GM12878 (cell line): ENCODE measurements around the gene SIK3.

Experiments used
- CBX3 ChIP-seq: fragments of 200-600 bp; sonication (generic); IDR thresholded peaks from 2 replicates; pipeline ENCODE4 v1.6.1; 2016; ENCODE audit warnings: low read depth, borderline replicate concordance
- JUNB ChIP-seq: IDR thresholded peaks from 2 replicates; pipeline ENCODE4 v1.6.1; 2016; ENCODE audit warnings: antibody characterized with exemption, mild to moderate bottlenecking
- POLR2AphosphoS5 ChIP-seq: IDR thresholded peaks from 2 replicates; pipeline ENCODE4 v1.6.1; 2011; ENCODE audit warnings: mild to moderate bottlenecking, low read length, inconsistent platforms
- SIN3A ChIP-seq: IDR thresholded peaks from 2 replicates; pipeline ENCODE4 v1.6.1; 2012; ENCODE audit warnings: low read depth, low read length, improper control_type of control experiment
- SRF ChIP-seq, 2 experiments: IDR thresholded peaks; 2 replicates each; pipeline ENCODE4 v1.6.1; 2011; ENCODE audit warnings: low read depth in 2 of 2, low read length in 2 of 2, mild to moderate bottlenecking in 1 of 2, moderate library complexity in 1 of 2
- SUPT20H ChIP-seq: IDR thresholded peaks from 2 replicates; pipeline ENCODE4 v1.6.1; 2011; ENCODE audit warnings: low read depth, mild to moderate bottlenecking, low read length, moderate library complexity, borderline replicate concordance; ENCODE audit not compliant: control insufficient read depth
- TBL1XR1 ChIP-seq: IDR thresholded peaks from 2 replicates; pipeline ENCODE4 v1.6.1; 2012; ENCODE audit warnings: low read depth, low read length, improper control_type of control experiment
- TF ChIP-seq, protein P1 (sequence below): IDR thresholded peaks from 2 replicates; pipeline ENCODE4 v1.6.1; 2012; ENCODE audit warnings: low read depth, low read length, improper control_type of control experiment
- TF ChIP-seq, protein P2 (sequence below), 3 experiments: IDR thresholded peaks in 2 of 3; conservative IDR thresholded peaks in 1 of 3; 2 replicates each; pipeline ENCODE4 v1.5.1; 2011; ENCODE audit warnings: low read depth in 3 of 3, low read length in 3 of 3, mild to moderate bottlenecking in 3 of 3, control low read depth in 2 of 3, moderate library complexity in 2 of 3, inconsistent platforms in 1 of 3, mixed read lengths in 1 of 3; ENCODE audit not compliant: control insufficient read depth in 2 of 3, insufficient read depth in 1 of 3; ENCODE audit errors: extremely low read depth in 1 of 3
- TF ChIP-seq, protein P3 (sequence below): IDR thresholded peaks from 2 replicates; pipeline ENCODE4 v1.6.1; 2012; ENCODE audit warnings: improper control_type of control experiment, low read depth, low read length; ENCODE audit not compliant: insufficient replicate concordance
- TF ChIP-seq, protein P4 (sequence below): fragments of 450-650 bp; IDR thresholded peaks from 2 replicates; pipeline ENCODE4 v1.6.1; 2017; ENCODE audit warnings: mild to moderate bottlenecking, low read depth, inconsistent platforms; ENCODE audit not compliant: poor library complexity, severe bottlenecking
- TF ChIP-seq, protein P5 (sequence below): fragments of 450-650 bp; conservative IDR thresholded peaks from 2 replicates; pipeline ENCODE4 v1.6.1; 2017; ENCODE audit warnings: mild to moderate bottlenecking, moderate library complexity

DNA sequence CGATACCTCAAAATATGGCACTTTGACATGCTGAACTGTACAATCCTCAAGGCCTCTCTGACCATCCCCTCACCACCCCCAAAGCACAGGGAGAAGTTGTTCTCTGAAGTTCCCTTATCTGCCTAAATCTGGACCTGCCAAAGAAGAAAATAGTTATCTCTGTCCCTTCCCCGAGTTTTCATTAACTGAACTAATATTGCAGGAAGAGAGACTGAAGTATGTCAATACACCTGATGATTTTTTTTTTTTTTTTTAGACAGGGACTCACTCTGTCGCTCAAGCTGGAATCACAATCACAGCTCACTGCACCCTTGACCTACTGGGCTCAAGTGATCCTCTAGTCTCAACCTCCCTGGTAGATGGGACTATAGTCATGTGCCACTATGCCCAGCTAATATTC lies 75.0 kb downstream of the SIK3 start:
- no peak for TF ChIP-seq POLR2AphosphoS5
- TF ChIP-seq, protein P1, sequence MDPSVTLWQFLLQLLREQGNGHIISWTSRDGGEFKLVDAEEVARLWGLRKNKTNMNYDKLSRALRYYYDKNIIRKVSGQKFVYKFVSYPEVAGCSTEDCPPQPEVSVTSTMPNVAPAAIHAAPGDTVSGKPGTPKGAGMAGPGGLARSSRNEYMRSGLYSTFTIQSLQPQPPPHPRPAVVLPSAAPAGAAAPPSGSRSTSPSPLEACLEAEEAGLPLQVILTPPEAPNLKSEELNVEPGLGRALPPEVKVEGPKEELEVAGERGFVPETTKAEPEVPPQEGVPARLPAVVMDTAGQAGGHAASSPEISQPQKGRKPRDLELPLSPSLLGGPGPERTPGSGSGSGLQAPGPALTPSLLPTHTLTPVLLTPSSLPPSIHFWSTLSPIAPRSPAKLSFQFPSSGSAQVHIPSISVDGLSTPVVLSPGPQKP, result no peak
- TF ChIP-seq SIN3A, result no peak
- TF ChIP-seq, protein P2, sequence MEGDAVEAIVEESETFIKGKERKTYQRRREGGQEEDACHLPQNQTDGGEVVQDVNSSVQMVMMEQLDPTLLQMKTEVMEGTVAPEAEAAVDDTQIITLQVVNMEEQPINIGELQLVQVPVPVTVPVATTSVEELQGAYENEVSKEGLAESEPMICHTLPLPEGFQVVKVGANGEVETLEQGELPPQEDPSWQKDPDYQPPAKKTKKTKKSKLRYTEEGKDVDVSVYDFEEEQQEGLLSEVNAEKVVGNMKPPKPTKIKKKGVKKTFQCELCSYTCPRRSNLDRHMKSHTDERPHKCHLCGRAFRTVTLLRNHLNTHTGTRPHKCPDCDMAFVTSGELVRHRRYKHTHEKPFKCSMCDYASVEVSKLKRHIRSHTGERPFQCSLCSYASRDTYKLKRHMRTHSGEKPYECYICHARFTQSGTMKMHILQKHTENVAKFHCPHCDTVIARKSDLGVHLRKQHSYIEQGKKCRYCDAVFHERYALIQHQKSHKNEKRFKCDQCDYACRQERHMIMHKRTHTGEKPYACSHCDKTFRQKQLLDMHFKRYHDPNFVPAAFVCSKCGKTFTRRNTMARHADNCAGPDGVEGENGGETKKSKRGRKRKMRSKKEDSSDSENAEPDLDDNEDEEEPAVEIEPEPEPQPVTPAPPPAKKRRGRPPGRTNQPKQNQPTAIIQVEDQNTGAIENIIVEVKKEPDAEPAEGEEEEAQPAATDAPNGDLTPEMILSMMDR (IDR thresholded peaks at IDR 0.05 in 2 of 3, conservative IDR thresholded peaks at IDR 0.05 in 1 of 3; ENCODE audit: control insufficient read depth in 2 of 3, extremely low read depth in 1 of 3, insufficient read depth in 1 of 3, low read depth in 3 of 3, low read length in 3 of 3), result no peak
- TF ChIP-seq SRF (IDR thresholded peaks at IDR 0.05; ENCODE audit: low read depth in 2 of 2, low read length in 2 of 2), result no peak
- no peak for TF ChIP-seq TBL1XR1
- TF ChIP-seq, protein P3, sequence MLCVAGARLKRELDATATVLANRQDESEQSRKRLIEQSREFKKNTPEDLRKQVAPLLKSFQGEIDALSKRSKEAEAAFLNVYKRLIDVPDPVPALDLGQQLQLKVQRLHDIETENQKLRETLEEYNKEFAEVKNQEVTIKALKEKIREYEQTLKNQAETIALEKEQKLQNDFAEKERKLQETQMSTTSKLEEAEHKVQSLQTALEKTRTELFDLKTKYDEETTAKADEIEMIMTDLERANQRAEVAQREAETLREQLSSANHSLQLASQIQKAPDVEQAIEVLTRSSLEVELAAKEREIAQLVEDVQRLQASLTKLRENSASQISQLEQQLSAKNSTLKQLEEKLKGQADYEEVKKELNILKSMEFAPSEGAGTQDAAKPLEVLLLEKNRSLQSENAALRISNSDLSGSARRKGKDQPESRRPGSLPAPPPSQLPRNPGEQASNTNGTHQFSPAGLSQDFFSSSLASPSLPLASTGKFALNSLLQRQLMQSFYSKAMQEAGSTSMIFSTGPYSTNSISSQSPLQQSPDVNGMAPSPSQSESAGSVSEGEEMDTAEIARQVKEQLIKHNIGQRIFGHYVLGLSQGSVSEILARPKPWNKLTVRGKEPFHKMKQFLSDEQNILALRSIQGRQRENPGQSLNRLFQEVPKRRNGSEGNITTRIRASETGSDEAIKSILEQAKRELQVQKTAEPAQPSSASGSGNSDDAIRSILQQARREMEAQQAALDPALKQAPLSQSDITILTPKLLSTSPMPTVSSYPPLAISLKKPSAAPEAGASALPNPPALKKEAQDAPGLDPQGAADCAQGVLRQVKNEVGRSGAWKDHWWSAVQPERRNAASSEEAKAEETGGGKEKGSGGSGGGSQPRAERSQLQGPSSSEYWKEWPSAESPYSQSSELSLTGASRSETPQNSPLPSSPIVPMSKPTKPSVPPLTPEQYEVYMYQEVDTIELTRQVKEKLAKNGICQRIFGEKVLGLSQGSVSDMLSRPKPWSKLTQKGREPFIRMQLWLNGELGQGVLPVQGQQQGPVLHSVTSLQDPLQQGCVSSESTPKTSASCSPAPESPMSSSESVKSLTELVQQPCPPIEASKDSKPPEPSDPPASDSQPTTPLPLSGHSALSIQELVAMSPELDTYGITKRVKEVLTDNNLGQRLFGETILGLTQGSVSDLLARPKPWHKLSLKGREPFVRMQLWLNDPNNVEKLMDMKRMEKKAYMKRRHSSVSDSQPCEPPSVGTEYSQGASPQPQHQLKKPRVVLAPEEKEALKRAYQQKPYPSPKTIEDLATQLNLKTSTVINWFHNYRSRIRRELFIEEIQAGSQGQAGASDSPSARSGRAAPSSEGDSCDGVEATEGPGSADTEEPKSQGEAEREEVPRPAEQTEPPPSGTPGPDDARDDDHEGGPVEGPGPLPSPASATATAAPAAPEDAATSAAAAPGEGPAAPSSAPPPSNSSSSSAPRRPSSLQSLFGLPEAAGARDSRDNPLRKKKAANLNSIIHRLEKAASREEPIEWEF, result no peak
- TF ChIP-seq, protein P4, sequence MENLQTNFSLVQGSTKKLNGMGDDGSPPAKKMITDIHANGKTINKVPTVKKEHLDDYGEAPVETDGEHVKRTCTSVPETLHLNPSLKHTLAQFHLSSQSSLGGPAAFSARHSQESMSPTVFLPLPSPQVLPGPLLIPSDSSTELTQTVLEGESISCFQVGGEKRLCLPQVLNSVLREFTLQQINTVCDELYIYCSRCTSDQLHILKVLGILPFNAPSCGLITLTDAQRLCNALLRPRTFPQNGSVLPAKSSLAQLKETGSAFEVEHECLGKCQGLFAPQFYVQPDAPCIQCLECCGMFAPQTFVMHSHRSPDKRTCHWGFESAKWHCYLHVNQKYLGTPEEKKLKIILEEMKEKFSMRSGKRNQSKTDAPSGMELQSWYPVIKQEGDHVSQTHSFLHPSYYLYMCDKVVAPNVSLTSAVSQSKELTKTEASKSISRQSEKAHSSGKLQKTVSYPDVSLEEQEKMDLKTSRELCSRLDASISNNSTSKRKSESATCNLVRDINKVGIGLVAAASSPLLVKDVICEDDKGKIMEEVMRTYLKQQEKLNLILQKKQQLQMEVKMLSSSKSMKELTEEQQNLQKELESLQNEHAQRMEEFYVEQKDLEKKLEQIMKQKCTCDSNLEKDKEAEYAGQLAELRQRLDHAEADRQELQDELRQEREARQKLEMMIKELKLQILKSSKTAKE, result no peak
- TF ChIP-seq, protein P5, sequence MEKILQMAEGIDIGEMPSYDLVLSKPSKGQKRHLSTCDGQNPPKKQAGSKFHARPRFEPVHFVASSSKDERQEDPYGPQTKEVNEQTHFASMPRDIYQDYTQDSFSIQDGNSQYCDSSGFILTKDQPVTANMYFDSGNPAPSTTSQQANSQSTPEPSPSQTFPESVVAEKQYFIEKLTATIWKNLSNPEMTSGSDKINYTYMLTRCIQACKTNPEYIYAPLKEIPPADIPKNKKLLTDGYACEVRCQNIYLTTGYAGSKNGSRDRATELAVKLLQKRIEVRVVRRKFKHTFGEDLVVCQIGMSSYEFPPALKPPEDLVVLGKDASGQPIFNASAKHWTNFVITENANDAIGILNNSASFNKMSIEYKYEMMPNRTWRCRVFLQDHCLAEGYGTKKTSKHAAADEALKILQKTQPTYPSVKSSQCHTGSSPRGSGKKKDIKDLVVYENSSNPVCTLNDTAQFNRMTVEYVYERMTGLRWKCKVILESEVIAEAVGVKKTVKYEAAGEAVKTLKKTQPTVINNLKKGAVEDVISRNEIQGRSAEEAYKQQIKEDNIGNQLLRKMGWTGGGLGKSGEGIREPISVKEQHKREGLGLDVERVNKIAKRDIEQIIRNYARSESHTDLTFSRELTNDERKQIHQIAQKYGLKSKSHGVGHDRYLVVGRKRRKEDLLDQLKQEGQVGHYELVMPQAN, result no peak
- no peak for TF ChIP-seq SUPT20H
- no peak for TF ChIP-seq JUNB
- no peak for TF ChIP-seq CBX3
